HepG2 (cell line): ENCODE measurements around the gene TUBB4B. TPM values are rescaled to one million over a fixed set of nuclear protein-coding genes. Genes with fewer than 3 reads are reported as not detected.
A peak's percentile ranks its signal among the peaks of the same experiment; 100 is the strongest.

ENCODE experiments used
- DNMT3B ChIP-seq: conservative IDR thresholded peaks from 2 replicates; pipeline ENCODE4 v1.6.1; 2016; ENCODE audit warnings: missing biosample characterization, control low read depth
- EEA1 ChIP-seq: sonication (generic); formaldehyde crosslinking; IDR thresholded peaks from 2 replicates; pipeline ENCODE4 v1.5.1; 2020; ENCODE audit warnings: mild to moderate bottlenecking, missing genetic modification reagents, borderline replicate concordance
- FOXA3 ChIP-seq: IDR thresholded peaks from 2 replicates; pipeline ENCODE4 v1.6.1; 2016; ENCODE audit warnings: missing genetic modification reagents, missing compliant biosample characterization
- GATAD2A ChIP-seq: IDR thresholded peaks from 2 replicates; pipeline ENCODE4 v1.6.1; 2016
- MZF1 ChIP-seq: sonication (generic); formaldehyde crosslinking; IDR thresholded peaks from 2 replicates; pipeline ENCODE4 v1.8.1; 2023; ENCODE audit warnings: mild to moderate bottlenecking, missing genetic modification reagents, borderline replicate concordance
- NKX3-1 ChIP-seq: sonication (generic); formaldehyde crosslinking; IDR thresholded peaks from 2 replicates; pipeline ENCODE4 v1.5.0; 2020; ENCODE audit warnings: missing genetic modification reagents
- ONECUT2 ChIP-seq: sonication (generic); formaldehyde crosslinking; IDR thresholded peaks from 2 replicates; pipeline ENCODE4 v1.4.0; 2020; ENCODE audit warnings: missing genetic modification reagents
- PHF20 ChIP-seq: sonication (generic); formaldehyde crosslinking; IDR thresholded peaks from 2 replicates; pipeline ENCODE4 v1.5.0; 2020; ENCODE audit warnings: mild to moderate bottlenecking, missing genetic modification reagents
- SOX5 ChIP-seq: IDR thresholded peaks from 2 replicates; pipeline ENCODE4 v1.6.1; 2016; ENCODE audit warnings: borderline replicate concordance
- ZEB1 ChIP-seq: IDR thresholded peaks from 2 replicates; pipeline ENCODE4 v1.6.1; 2012; ENCODE audit warnings: mild to moderate bottlenecking, low read depth, inconsistent platforms; ENCODE audit not compliant: insufficient replicate concordance
- ZNF460 ChIP-seq: sonication (generic); formaldehyde crosslinking; IDR thresholded peaks from 2 replicates; pipeline ENCODE4 v1.5.1; 2020; ENCODE audit warnings: missing genetic modification reagents, mild to moderate bottlenecking, borderline replicate concordance
- ZNF552 ChIP-seq: sonication (generic); formaldehyde crosslinking; IDR thresholded peaks from 2 replicates; pipeline ENCODE4 v1.9.0; 2022; ENCODE audit warnings: missing genetic modification reagents, mild to moderate bottlenecking, borderline replicate concordance
- ZNF562 ChIP-seq: sonication (generic); formaldehyde crosslinking; IDR thresholded peaks from 2 replicates; pipeline ENCODE4 v1.8.0; 2022; ENCODE audit warnings: missing genetic modification reagents, borderline replicate concordance
- ZNF674 ChIP-seq: sonication (generic); formaldehyde crosslinking; IDR thresholded peaks from 2 replicates; pipeline ENCODE4 v1.5.0; 2020; ENCODE audit warnings: low read depth, mild to moderate bottlenecking, missing genetic modification reagents
- polyA plus RNA-seq, 8 experiments: library from polyadenylated mRNA; depleted of rRNA in 3 of 8; stranded (reverse) in 7 of 8; unstranded in 1 of 8; fragments of >200 nt; fragmentation: Illumina TruSeq in 4 of 8; extraction: Trizol in 4 of 8; gene quantifications; 2 replicates each; pipeline versions ENCODE4 v1.2.1 to v1.2.3, GENCODE V29; 2011 to 2016; ENCODE audit warnings: low read depth in 4 of 8, missing spikeins in 1 of 8, mixed read lengths in 1 of 8; ENCODE audit not compliant: insufficient read depth in 1 of 8
- total RNA-seq, 5 experiments: library from RNA; depleted of rRNA; stranded (reverse); fragments of >200 nt; fragmentation: Illumina TruSeq; extraction: Trizol; gene quantifications; 2 replicates each; pipeline ENCODE4 v1.2.3, GENCODE V29; 2016; ENCODE audit warnings: low read depth in 1 of 5
- TF ChIP-seq, protein P1 (sequence below): sonication (generic); formaldehyde crosslinking; IDR thresholded peaks from 2 replicates; pipeline ENCODE4 v1.4.0; 2020; ENCODE audit warnings: mild to moderate bottlenecking, missing genetic modification reagents
- TF ChIP-seq, protein P2 (sequence below): sonication (generic); formaldehyde crosslinking; IDR thresholded peaks from 2 replicates; pipeline ENCODE4 v1.5.0; 2020; ENCODE audit warnings: missing genetic modification reagents, mild to moderate bottlenecking, borderline replicate concordance
- TF ChIP-seq, protein P3 (sequence below): IDR thresholded peaks from 2 replicates; pipeline ENCODE4 v1.6.1; 2016; ENCODE audit warnings: missing genetic modification reagents, missing compliant biosample characterization
- TF ChIP-seq, protein P4 (sequence below): IDR thresholded peaks from 2 replicates; pipeline ENCODE4 v1.6.1; 2016; ENCODE audit warnings: missing biosample characterization, missing genetic modification reagents, low read depth
- TF ChIP-seq, protein P5 (sequence below): sonication (generic); IDR thresholded peaks from 2 replicates; pipeline ENCODE4 v1.6.1; 2016; ENCODE audit warnings: low read depth, borderline replicate concordance
- TF ChIP-seq, protein P6 (sequence below): sonication (generic); formaldehyde crosslinking; IDR thresholded peaks from 2 replicates; pipeline ENCODE4 v1.5.1; 2020; ENCODE audit warnings: mild to moderate bottlenecking, missing genetic modification reagents, borderline replicate concordance

The TUBB4B gene
- total and polyA plus RNA-seq, 2 of the 13 experiments (the other 11 are each of a cell fraction or from before 2014, with no cell fraction given), result 182 to 412 TPM

DNA sequence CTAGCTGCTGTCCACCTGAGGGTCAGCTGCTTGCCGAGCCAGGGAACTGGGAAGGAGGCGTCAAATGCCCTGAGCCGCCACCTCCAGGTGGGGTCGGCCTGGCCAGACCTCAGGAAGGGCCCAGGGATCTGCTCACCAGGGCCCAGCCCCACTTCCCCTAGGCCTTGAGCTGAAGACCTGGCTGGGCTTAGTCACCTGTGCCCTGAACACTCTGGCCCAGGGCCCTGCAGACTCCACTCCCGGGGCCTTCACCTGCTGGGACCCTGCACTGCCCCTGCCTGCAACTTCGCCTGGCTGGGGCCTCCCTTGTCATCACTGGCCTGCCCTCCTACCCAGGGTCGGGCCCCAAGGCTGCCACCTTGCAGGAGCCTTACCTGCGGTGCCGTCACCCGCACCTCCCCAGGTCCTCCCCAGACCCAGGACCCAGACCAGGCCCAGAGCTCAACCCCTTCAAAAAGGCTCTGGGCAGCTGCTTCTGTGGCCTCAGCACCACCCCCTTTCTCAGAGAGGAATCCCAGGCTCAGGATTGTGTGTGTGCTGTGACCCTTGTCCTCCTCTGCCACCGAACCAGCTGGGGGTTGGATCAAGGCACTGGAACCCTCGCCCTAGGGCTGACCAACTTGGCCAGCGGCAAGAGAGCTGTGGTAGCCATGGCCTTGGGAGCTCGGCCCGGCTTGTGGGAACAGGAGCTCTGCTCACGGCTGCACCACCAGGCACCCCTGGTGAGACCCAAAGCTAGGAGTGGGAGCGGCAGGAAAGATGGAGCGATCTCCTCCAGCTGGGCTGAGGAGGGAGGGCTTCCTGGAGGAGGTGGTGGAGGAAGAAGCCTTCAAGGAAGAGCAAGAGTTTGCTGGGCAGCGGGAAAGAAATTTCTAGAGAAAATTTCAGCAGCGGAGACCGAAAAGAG, 12.9 kb downstream of the TUBB4B start (continued):
- TF ChIP-seq ZNF562 (CRISPR knock-in tag), result no peak
- TF ChIP-seq ZNF460 (CRISPR knock-in tag), result no peak
- TF ChIP-seq, protein P1, sequence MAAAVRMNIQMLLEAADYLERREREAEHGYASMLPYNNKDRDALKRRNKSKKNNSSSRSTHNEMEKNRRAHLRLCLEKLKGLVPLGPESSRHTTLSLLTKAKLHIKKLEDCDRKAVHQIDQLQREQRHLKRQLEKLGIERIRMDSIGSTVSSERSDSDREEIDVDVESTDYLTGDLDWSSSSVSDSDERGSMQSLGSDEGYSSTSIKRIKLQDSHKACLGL (CRISPR knock-in tag), result peak; percentile 64
- TF ChIP-seq, protein P2, sequence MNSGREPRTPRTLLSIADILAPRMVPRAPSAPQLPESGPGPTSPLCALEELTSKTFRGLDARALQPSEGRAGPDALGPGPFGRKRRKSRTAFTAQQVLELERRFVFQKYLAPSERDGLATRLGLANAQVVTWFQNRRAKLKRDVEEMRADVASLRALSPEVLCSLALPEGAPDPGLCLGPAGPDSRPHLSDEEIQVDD, result no peak
- TF ChIP-seq, protein P3, sequence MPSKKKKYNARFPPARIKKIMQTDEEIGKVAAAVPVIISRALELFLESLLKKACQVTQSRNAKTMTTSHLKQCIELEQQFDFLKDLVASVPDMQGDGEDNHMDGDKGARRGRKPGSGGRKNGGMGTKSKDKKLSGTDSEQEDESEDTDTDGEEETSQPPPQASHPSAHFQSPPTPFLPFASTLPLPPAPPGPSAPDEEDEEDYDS (CRISPR knock-in tag), result no peak
- TF ChIP-seq GATAD2A (CRISPR knock-in tag), result 0 out of 2 replicates have a peak, but pooled peaks have one; percentile 15
- TF ChIP-seq ZEB1, result no peak
- TF ChIP-seq DNMT3B, result no peak
- TF ChIP-seq SOX5 (CRISPR knock-in tag), result no peak
- no peak for TF ChIP-seq FOXA3
- TF ChIP-seq PHF20 (CRISPR knock-in tag), result no peak
- TF ChIP-seq, protein P4, sequence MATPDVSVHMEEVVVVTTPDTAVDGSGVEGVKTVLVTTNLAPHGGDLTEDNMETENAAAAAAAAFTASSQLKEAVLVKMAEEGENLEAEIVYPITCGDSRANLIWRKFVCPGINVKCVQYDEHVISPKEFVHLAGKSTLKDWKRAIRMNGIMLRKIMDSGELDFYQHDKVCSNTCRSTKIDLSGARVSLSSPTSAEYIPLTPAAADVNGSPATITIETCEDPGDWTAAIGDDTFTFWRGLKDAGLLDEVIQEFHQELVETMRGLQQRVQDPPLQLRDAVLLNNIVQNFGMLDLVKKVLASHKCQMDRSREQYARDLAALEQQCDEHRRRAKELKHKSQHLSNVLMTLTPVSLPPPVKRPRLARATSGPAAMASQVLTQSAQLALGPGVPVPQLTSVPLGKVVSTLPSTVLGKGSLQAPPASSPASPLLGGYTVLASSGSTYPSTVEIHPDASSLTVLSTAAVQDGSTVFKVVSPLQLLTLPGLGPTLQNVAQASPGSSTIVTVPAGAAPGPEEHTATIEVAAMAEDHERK (CRISPR knock-in tag), result no peak
- no peak for TF ChIP-seq ZNF552 (CRISPR knock-in tag)
- TF ChIP-seq ONECUT2 (CRISPR knock-in tag), result no peak
- TF ChIP-seq MZF1 (CRISPR knock-in tag), result no peak
- TF ChIP-seq, protein P5, sequence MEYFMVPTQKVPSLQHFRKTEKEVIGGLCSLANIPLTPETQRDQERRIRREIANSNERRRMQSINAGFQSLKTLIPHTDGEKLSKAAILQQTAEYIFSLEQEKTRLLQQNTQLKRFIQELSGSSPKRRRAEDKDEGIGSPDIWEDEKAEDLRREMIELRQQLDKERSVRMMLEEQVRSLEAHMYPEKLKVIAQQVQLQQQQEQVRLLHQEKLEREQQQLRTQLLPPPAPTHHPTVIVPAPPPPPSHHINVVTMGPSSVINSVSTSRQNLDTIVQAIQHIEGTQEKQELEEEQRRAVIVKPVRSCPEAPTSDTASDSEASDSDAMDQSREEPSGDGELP, result peak; percentile 71; the same call in 1 of the 2 replicates
- no peak for TF ChIP-seq ZNF674
- no peak for TF ChIP-seq NKX3-1 (CRISPR knock-in tag)
- TF ChIP-seq EEA1 (CRISPR knock-in tag), result 0 out of 2 replicates have a peak, but pooled peaks have one; percentile 20
- TF ChIP-seq, protein P6, sequence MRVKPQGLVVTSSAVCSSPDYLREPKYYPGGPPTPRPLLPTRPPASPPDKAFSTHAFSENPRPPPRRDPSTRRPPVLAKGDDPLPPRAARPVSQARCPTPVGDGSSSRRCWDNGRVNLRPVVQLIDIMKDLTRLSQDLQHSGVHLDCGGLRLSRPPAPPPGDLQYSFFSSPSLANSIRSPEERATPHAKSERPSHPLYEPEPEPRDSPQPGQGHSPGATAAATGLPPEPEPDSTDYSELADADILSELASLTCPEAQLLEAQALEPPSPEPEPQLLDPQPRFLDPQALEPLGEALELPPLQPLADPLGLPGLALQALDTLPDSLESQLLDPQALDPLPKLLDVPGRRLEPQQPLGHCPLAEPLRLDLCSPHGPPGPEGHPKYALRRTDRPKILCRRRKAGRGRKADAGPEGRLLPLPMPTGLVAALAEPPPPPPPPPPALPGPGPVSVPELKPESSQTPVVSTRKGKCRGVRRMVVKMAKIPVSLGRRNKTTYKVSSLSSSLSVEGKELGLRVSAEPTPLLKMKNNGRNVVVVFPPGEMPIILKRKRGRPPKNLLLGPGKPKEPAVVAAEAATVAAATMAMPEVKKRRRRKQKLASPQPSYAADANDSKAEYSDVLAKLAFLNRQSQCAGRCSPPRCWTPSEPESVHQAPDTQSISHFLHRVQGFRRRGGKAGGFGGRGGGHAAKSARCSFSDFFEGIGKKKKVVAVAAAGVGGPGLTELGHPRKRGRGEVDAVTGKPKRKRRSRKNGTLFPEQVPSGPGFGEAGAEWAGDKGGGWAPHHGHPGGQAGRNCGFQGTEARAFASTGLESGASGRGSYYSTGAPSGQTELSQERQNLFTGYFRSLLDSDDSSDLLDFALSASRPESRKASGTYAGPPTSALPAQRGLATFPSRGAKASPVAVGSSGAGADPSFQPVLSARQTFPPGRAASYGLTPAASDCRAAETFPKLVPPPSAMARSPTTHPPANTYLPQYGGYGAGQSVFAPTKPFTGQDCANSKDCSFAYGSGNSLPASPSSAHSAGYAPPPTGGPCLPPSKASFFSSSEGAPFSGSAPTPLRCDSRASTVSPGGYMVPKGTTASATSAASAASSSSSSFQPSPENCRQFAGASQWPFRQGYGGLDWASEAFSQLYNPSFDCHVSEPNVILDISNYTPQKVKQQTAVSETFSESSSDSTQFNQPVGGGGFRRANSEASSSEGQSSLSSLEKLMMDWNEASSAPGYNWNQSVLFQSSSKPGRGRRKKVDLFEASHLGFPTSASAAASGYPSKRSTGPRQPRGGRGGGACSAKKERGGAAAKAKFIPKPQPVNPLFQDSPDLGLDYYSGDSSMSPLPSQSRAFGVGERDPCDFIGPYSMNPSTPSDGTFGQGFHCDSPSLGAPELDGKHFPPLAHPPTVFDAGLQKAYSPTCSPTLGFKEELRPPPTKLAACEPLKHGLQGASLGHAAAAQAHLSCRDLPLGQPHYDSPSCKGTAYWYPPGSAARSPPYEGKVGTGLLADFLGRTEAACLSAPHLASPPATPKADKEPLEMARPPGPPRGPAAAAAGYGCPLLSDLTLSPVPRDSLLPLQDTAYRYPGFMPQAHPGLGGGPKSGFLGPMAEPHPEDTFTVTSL, result no peak
